Inflammatory macrophage (primary cell): ENCODE data around the gene FOXP1.

Source experiments
- DNase-seq, 2 donors: peaks; one replicate each; pipeline ENCODE4 v3.0.0-alpha.2; 2020 to 2022

Gene FOXP1

DNA sequence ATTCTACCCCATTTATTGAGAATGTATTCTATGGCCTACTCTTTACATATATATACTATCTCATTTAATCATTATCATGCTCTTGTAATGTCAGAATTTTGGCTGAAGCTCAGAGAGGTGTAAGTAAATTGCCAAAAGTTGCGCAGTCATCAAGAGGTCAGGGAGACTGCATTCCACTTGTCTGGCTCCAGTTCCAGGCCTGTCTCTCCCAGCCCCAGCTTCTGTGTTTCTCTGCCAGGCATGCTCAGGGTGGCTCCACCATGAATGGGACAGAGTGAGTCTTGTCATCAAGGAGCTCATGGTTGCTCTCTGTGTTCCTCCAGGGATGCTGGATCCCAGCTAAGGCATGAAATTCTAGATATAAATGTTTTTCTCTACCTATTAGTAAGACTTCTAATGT lies 635.9 kb downstream of the FOXP1 start:
- no peak for DNase-seq

DNA sequence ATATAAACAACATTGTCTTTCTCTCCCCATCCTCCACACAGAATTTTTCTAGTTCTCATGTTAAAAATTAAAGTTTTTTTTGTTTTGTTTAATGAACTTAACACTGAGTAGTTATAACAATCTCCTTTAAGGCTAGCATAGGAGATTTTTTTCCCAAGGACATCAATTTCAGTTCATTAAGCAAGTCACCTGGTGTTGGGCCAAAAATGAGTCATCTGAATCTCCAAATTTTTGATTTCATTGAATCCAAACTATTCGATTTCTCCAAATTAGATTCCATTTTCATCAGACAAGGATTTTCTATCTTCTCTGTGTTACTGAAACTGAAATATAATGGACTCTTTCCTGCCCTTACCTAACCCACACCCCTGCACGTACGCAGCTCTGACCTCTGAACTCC lies 639.6 kb downstream of the FOXP1 start:
- DNase-seq = no peak

DNA sequence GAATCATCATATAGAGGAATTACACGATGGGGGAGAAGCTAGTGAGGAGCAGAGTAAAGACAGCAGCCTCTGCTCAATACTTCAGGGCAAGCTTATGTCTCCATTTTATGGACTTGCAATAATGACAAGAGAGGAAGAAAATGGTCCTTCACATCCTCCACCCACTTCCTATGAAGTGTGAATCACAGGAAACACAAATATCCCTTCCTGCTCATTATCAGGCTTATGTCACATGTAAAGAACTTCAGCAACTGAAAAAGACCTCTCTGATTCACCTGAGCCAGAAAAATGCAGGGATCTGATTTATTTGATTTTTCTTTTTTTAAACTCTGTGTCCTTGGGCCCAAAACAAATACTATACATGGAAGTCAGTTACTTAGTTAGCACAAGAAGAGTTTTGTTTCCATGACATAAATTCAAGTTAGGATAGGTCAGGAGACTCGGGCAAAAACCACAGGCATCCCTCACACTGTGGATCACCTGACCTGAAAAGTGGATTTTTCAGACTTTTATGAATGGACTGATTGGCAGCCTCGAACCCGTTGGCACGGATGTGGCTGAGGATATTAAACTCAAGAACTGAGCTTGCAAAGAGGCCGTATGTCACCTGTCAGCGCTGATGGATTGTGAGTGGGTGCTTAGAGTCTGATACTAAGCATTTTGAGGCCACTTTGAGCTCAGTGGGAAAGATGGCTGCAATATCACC lies 650.3 kb downstream of the FOXP1 start:
- DNase-seq = no peak

DNA sequence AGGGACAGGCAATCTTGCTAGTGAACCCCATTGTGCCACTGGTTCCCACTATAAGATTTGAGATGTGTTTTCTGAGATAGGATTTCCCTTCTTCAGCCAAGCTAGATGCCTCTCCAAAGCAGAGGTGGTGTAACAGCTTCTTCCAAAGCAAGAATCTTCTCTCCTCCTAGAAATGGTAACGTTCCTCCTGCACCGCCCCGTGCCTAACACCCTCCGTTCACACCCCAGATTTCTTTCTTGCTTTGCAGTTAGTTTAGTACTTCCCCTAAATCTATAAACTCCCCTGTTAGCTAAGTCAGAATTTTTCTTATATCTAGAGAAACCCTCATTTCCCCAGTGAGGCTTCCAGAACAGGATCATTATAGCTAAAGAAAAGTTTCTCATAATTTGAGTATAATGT lies 653.5 kb downstream of the FOXP1 start:
- no peak for DNase-seq

DNA sequence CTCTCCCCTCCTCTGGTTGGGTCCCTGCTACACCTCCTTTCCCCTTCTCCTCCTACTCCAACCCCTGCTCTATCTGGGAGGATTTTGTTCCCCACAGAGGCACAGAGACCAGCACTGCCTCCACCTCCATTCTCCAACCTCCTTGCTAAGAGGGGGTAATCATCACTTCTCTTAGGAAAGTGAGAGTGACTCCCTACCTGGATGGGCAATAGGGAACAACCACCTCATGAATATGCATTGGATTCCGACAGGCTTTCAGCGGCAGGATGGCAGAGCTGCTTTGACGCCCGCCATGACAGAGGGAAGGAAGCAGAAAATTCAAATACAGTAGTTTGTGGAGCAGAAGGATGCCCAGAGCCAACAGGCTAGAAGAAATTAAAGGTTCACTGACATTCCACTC lies 656.3 kb downstream of the FOXP1 start:
- no peak for DNase-seq

DNA sequence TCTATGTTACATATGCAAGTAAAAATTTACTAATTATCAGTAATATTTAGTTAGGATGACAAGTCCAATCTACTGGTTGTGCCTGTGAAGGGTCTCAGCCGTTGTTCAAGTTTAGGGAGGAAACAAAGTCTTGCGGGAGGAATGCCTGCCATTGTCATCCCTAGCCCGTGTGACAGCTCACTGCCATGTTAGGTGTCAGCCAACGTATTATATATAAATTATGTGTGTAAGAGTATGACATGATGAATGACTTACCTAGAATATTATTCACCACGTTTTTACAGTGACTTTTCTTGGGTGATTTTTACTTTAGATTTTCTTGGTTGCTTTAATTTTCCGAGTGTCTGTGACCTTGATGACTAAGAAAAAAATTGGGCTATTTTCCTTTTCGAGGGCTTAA lies 656.7 kb downstream of the FOXP1 start:
- no peak for DNase-seq

DNA sequence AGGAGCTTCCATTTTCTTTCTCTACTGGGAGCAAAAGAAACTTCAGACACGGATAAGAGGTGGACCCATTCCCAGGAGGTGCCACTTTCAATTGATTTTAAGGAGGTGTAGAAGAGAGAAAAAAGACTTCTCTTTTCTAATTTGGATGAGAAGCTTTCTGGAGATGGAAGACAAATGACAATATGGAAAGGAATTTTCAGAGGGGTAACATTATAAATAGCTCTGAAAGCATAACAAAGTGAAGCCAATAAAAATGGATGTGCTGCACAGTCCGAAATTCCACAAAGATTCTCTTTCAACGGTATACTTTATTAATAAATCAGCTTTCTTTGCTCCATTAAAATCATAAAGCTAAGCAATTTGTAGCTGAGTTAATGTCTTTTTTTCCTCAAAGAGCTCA lies 663.9 kb downstream of the FOXP1 start:
- no peak for DNase-seq

DNA sequence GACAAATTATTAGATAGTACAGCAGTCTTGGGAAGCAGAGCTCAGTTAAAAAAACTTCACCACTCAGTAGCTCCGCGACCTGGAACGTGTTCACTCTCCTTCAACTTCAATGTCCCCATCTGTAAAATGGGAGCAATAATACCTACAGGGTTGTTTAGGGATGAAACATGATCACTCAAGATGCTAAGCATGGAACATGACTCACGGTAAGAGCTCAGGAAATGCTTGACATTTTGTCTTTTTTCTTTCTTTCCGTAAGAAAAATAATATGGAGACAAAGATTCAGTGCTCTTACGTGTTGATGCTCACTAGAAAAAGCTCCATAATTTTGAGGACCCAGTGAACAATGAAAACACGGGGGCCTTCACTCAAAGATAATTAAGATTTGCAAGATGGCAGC lies 664.4 kb downstream of the FOXP1 start:
- DNase-seq = no peak

DNA sequence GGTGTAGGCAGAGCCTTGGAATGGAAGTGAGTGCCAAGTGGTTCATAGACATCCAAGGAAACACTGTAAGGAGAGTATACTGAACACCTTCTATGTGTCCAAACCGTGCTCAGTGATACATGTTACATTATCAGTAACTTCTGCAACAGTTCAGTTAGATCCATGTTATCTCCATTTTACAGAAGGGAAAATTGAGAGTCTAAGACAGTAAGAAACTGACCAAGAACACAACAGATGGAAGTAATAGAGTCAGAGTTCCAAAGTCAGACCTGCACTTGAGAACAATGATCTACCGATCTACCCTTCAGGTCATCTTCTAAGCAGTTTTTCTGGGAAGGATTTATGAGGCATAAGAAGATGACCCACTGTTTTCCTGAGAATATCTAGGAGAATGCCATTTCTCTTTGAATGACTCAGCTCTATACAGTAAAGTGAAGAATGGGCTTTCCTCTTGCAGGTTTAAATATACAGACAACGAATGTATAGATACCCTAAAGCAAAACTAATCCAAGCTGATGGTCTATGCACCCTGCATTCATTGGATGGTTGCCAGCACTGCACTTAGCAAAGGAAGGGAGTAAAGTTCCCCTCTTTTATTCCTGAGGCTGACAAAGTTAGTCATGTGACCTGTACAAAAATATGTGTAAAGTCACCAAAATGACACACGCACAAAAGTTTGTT lies 667.0 kb downstream of the FOXP1 start:
- no peak for DNase-seq

DNA sequence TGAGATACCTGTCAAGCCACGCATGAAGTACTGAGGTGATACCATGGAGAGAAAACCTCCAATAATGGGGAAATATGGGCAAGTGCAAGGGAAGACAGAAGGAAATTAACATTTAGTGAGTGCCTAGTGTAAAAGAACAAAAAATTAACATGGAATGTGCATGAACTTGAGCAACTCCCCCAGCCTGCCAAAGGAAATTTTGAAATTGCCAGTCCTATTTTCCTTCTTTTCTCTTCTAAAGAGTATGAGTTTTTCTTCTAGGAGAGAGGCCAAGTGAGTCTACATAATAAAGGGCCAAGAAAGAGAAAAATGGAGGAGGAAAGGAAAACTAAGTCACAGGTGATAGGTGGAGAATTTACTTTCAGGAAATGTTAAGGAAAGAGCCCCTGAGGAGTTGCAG lies 668.7 kb downstream of the FOXP1 start:
- DNase-seq = no peak

DNA sequence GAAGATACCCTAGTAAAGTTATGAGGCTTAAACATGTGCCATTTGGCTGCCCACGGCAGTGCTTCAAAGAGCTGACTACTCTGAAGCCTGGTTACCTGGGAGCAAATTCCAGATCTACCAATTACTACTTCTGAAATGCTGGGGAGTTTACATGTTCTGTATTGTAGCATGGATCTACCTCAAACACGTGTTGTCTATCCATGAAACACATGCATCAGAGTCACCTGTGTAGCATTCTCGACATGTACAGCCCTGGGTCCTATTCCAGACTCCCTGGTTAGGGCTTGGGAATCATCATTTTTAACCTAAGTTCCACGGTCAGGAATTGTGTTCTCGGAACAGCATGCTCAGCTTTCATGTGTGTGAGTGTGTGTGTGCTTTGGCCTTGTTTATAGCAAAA lies 671.8 kb downstream of the FOXP1 start:
- DNase-seq = no peak

DNA sequence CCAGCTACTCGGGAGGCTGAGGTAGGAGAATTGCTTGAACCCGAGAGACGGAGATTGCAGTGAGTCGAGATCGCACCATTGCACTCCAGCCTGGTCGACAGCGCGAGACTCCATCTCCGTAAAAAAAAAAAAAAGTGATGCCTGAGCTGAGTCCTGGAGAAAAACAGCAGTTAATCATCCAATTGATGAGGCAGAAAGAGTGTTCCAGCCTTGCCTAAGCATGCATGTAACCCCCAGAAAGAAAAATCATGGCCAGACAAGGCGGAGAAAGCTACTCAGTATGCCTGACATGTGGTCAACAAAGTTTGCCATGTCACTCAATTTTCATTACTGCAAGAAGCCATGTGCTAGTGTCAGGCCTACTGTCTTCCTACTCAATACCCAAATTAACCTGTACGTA lies 678.0 kb downstream of the FOXP1 start:
- DNase-seq = no peak
